Calu3 (cell line): ENCODE results near the gene SLC46A3. TPM values are rescaled to one million over a fixed set of nuclear protein-coding genes. Genes with fewer than 3 reads are reported as not detected.
A peak's percentile ranks its signal among the peaks of the same experiment; 100 is the strongest.

Experiments used
- Bru-seq: library from RNA; stranded (reverse); fragments of 400-500 nt; gene quantifications from one replicate; lab custom pipeline; 2021; lab: Mats Ljungman, UMichigan
- BruChase-seq, 2 experiments: library from RNA; stranded (reverse); fragments of 400-500 nt; gene quantifications; one replicate each; lab custom pipeline; 2021; lab: Mats Ljungman, UMichigan
- BruUV-seq: library from RNA; stranded (reverse); fragments of 400-500 nt; replicated peaks from 2 replicates; lab custom pipeline; 2021; lab: Mats Ljungman, UMichigan
- CTCF ChIA-PET: fragments of 300-600 bp; sonication (Branson Sonifier 250); formaldehyde crosslinking; loops from one replicate; lab custom pipeline; 2022; ENCODE audit warnings: antibody characterized with exemption; lab: Charles Lee
- DNase-seq: peaks from one replicate; pipeline ENCODE4 v3.0.0; 2022
- H3K27ac Mint-ChIP-seq: one replicate; pipeline ENCODE4 v1.8.0; 2022; ENCODE audit warnings: mixed read lengths; ENCODE audit not compliant: unreplicated experiment
- H3K27me3 Mint-ChIP-seq: one replicate; pipeline ENCODE4 v1.8.0; 2022; ENCODE audit warnings: mixed read lengths; ENCODE audit not compliant: unreplicated experiment
- H3K36me3 Mint-ChIP-seq: one replicate; pipeline ENCODE4 v1.8.0; 2022; ENCODE audit warnings: mild to moderate bottlenecking, moderate library complexity, mixed read lengths; ENCODE audit not compliant: insufficient read depth, unreplicated experiment
- H3K4me1 Mint-ChIP-seq: one replicate; pipeline ENCODE4 v1.8.0; 2022; ENCODE audit warnings: mild to moderate bottlenecking, low read depth, mixed read lengths; ENCODE audit not compliant: unreplicated experiment
- H3K4me3 Mint-ChIP-seq: one replicate; pipeline ENCODE4 v1.8.0; 2022; ENCODE audit warnings: mild to moderate bottlenecking, low read depth, moderate library complexity, mixed read lengths; ENCODE audit not compliant: unreplicated experiment
- H3K9me3 Mint-ChIP-seq: one replicate; pipeline ENCODE4 v1.8.0; 2022; ENCODE audit warnings: low read depth, mixed read lengths; ENCODE audit not compliant: unreplicated experiment
- CTCF ChIP-seq: fragments of 200-600 bp; IDR thresholded peaks from one replicate; pipeline ENCODE4 v1.8.0; 2022; ENCODE audit warnings: antibody characterized with exemption; ENCODE audit not compliant: unreplicated experiment
- intact Hi-C: fragments of 100-400 bp; cut with micrococcal nuclease; formaldehyde crosslinking; loops from one replicate; pipeline ENCODE4 v1.10.0; 2022; ENCODE audit not compliant: unreplicated experiment
- long read RNA-seq: library from polyadenylated mRNA; stranded (forward); transcript quantifications from one replicate; pipeline ENCODE4 v2.0.0, GENCODE V29; 2022
- total RNA-seq: library from RNA; stranded (reverse); gene quantifications from 2 replicates; pipeline ENCODE4 v1.2.3, GENCODE V29; 2022

Gene SLC46A3
- 1.3 TPM in 2 replicates for total RNA-seq
- percentile 29 among the genes with signal in this experiment for Bru-seq, nascent RNA
- percentile 34 among the genes with signal in this experiment for BruChase-seq, experiment 1, labeled RNA remaining after a 6-hour chase
- BruChase-seq, experiment 2, labeled RNA remaining after a 2-hour chase = percentile 25 among the genes with signal in this experiment
- long read RNA-seq, partial matches to known transcripts = 0 of 1 reads
- long read RNA-seq, other reads (novel, unspliced or antisense) = 0 of 1 reads

- no peak within 1 kb of the TSS for H3K27ac Mint-ChIP-seq
- H3K27me3 Mint-ChIP-seq = no peaks in the 10 kb centered on the region
- DNase-seq = peak; percentile 92
- no peak for TF ChIP-seq CTCF
- CTCF ChIA-PET = no interaction called here
- peaks cover 9% of the 10 kb centered on the region for H3K36me3 Mint-ChIP-seq
- no peaks in the 10 kb centered on the region for H3K4me1 Mint-ChIP-seq
- H3K9me3 Mint-ChIP-seq = no peaks in the 10 kb centered on the region
- intact Hi-C loops = no loop called here
- no TSS peak for BruUV-seq
- peak within 1 kb of the TSS; percentile 77 for H3K4me3 Mint-ChIP-seq
Observed at GRCh38 chr13:28718543-28719226, at the start of gene SLC46A3. TSS of gene SLC46A3 (minus strand) at chr13:28718970. CDS start at chr13:28717998, 972 bp downstream.

- no TSS peak for BruUV-seq
Observed at GRCh38 chr13:28763887-28764286, 45.1 kb upstream of the SLC46A3 start.

GRCh38 chr13:28761586-28761985 is 42.8 kb upstream of the SLC46A3 start:
- intact Hi-C loops = no loop called here
- Mint-ChIP-seq H3K4me3 (no peak overlapping the region), H3K27me3 (no peaks in the 10 kb centered on the region), H3K4me1 (no peaks in the 10 kb centered on the region), H3K9me3 (peaks cover 4% of the 10 kb centered on the region), H3K27ac (no peak overlapping the region), H3K36me3 (no peaks in the 10 kb centered on the region)
- no TSS peak for BruUV-seq
- CTCF ChIA-PET = no interaction called here
- DNase-seq = no peak
- TF ChIP-seq CTCF = no peak

More at GRCh38 chr13:28763887-28764286, 45.1 kb upstream of the SLC46A3 start:
- H3K27ac Mint-ChIP-seq = no peak overlapping the region
- no peaks in the 10 kb centered on the region for H3K36me3 Mint-ChIP-seq
- no peak for TF ChIP-seq CTCF
- H3K4me3 Mint-ChIP-seq = no peak overlapping the region
- intact Hi-C loops = no loop called here
- H3K27me3 Mint-ChIP-seq = no peaks in the 10 kb centered on the region
- no peaks in the 10 kb centered on the region for H3K4me1 Mint-ChIP-seq
- CTCF ChIA-PET = no interaction called here
- no peak for DNase-seq
- no peaks in the 10 kb centered on the region for H3K9me3 Mint-ChIP-seq

- no peaks in the 10 kb centered on the region for H3K27me3 Mint-ChIP-seq
- no peak overlapping the region for H3K4me3 Mint-ChIP-seq
- H3K27ac Mint-ChIP-seq = no peak overlapping the region
- BruUV-seq = no TSS peak
- no peak for DNase-seq
- peaks cover 11% of the 10 kb centered on the region for H3K4me1 Mint-ChIP-seq
- no peaks in the 10 kb centered on the region for H3K36me3 Mint-ChIP-seq
- CTCF ChIA-PET = no interaction called here
- TF ChIP-seq CTCF = no peak
- H3K9me3 Mint-ChIP-seq = peaks cover 4% of the 10 kb centered on the region
- intact Hi-C loops = no loop called here
Observed at GRCh38 chr13:28755546-28755870, 36.7 kb upstream of the SLC46A3 start.
